Uterus (tissue), 4 donors: ENCODE measurements around the gene MAN2A2. TPM values are rescaled to one million over a fixed set of nuclear protein-coding genes. Genes with fewer than 3 reads are reported as not detected.

Experiments used
- DNase-seq, 2 donors: peaks; one replicate each; pipeline ENCODE4 v3.0.0-alpha.2; 2019 to 2020
- H3K27ac ChIP-seq, 2 donors: fragments of 200-600 bp; sonication (generic); 1 replicate in 1 of 2; 2 replicates in 1 of 2; pipeline ENCODE4 v1.5.1; 2016 to 2018
- H3K27me3 ChIP-seq, 2 donors: fragments of 200-600 bp; sonication (generic); one replicate each; pipeline ENCODE4 v1.5.1; 2018 to 2019; ENCODE audit warnings: control low read depth in 1 of 2
- H3K36me3 ChIP-seq, 2 donors: fragments of 200-600 bp; sonication (generic); one replicate each; pipeline ENCODE4 v1.5.1; 2019; ENCODE audit warnings: control low read depth in 1 of 2
- H3K4me1 ChIP-seq, 2 donors: fragments of 200-600 bp; sonication (generic); one replicate each; pipeline ENCODE4 v1.5.1; 2018 to 2019; ENCODE audit warnings: control low read depth in 1 of 2
- H3K4me3 ChIP-seq, 2 donors: fragments of 200-600 bp; sonication (generic); 1 replicate in 1 of 2; 2 replicates in 1 of 2; pipeline ENCODE4 v1.5.1; 2018 to 2019; ENCODE audit warnings: mild to moderate bottlenecking in 1 of 2
- H3K9me3 ChIP-seq, 2 donors: fragments of 200-600 bp; sonication (generic); one replicate each; pipeline ENCODE4 v1.5.1; 2019; ENCODE audit warnings: control low read depth in 1 of 2
- POLR2A ChIP-seq, 2 donors: fragments of 450-650 bp; IDR thresholded peaks; one replicate each; pipeline ENCODE4 v1.6.1; 2016; ENCODE audit warnings: antibody characterized with exemption in 2 of 2, mild to moderate bottlenecking in 1 of 2, moderate library complexity in 1 of 2
- intact Hi-C: fragments of 100-400 bp; cut with DNase I; formaldehyde crosslinking; loops from one replicate; pipeline ENCODE4 v1.15.1; 2023; ENCODE audit warnings: low total_unique reads
- total RNA-seq, 4 donors: library from RNA; depleted of rRNA in 3 of 4; stranded (reverse); fragments of >200 nt in 3 of 4; gene quantifications; one replicate each; pipeline versions ENCODE4 v1.1.0 to v1.2.4, GENCODE V29; 2014 to 2023
- TF ChIP-seq, protein P1 (sequence below), 4 experiments: fragments of 200-600 bp in 2 of 4; fragments of 450-650 bp in 2 of 4; sonication (generic) in 2 of 4; IDR thresholded peaks; one replicate each; pipeline ENCODE4 v1.5.1; 2016 to 2019; ENCODE audit warnings: antibody characterized with exemption in 4 of 4, mild to moderate bottlenecking in 2 of 4, moderate library complexity in 1 of 4
- donor health status: DM: yes; HTN: yes; CAD: no.

Gene MAN2A2
- total RNA-seq, 4 donors from 2014 or later, result 15.9 to 92.0 (median 19.8) TPM

DNA sequence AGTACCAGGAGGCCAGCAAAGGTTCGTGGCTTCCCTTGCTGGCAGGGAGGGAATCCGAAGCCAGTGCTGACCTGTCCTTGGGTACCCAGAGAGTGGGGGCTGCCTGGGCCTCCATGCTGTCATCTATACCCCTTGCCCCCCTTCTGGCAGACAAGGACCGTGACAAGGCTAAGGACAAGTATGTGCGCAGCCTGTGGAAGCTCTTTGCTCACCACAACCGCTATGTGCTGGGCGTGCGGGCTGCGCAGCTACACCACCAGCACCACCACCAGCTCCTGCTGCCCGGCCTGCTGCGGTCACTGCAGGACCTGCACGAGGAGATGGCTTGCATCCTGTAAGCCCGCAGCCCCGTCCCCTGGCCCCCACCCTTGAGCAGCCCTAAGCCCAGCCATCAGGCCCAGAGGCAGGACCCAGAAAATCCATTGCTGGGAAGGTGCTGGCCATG is 16.0 kb upstream of the MAN2A2 start:
- no peaks in the 10 kb centered on the region for H3K9me3 ChIP-seq
- intact Hi-C loops, result loop anchor here (5.0 to 10.0 kb wide), 2 partner anchors 172 to 240 kb away; partner anchors contain the start of gene BLM
- no peak for DNase-seq
- H3K4me1 ChIP-seq, result peaks cover 0 to 12% of the 10 kb centered on the region in 2 donors
- H3K36me3 ChIP-seq, result no peaks in the 10 kb centered on the region
- no peak overlapping the region for H3K4me3 ChIP-seq
- no peaks in the 10 kb centered on the region for H3K27me3 ChIP-seq
- no peak overlapping the region for H3K27ac ChIP-seq
- no peak for TF ChIP-seq POLR2A (IDR thresholded peaks at IDR 0.05)
- TF ChIP-seq, protein P1, sequence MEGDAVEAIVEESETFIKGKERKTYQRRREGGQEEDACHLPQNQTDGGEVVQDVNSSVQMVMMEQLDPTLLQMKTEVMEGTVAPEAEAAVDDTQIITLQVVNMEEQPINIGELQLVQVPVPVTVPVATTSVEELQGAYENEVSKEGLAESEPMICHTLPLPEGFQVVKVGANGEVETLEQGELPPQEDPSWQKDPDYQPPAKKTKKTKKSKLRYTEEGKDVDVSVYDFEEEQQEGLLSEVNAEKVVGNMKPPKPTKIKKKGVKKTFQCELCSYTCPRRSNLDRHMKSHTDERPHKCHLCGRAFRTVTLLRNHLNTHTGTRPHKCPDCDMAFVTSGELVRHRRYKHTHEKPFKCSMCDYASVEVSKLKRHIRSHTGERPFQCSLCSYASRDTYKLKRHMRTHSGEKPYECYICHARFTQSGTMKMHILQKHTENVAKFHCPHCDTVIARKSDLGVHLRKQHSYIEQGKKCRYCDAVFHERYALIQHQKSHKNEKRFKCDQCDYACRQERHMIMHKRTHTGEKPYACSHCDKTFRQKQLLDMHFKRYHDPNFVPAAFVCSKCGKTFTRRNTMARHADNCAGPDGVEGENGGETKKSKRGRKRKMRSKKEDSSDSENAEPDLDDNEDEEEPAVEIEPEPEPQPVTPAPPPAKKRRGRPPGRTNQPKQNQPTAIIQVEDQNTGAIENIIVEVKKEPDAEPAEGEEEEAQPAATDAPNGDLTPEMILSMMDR (IDR thresholded peaks at IDR 0.05), result no peak

DNA sequence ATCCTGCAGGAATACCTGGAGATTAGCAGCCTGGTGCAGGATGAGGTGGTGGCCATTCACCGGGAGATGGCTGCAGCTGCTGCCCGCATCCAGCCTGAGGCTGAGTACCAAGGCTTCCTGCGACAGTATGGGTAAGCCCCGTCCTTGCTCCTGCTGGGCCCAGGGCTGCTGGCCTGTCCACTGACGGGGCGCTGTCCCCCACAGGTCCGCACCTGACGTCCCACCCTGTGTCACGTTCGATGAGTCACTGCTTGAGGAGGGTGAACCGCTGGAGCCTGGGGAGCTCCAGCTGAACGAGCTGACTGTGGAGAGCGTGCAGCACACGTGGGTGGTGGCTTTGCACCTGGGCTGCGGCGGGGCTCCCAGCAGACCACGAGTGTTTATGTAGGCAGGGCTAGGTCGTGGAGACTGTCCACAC is 13.8 kb upstream of the MAN2A2 start:
- DNase-seq, result no peak
- Histone ChIP-seq H3K4me1 (peaks cover 0 to 7% of the 10 kb centered on the region in 2 donors), H3K36me3 (no peaks in the 10 kb centered on the region), H3K27me3 (no peaks in the 10 kb centered on the region), H3K27ac (no peak overlapping the region), H3K4me3 (no peak overlapping the region), H3K9me3 (no peaks in the 10 kb centered on the region)
- TF ChIP-seq, protein P1 (IDR thresholded peaks at IDR 0.05), result no peak
- no peak for TF ChIP-seq POLR2A (IDR thresholded peaks at IDR 0.05)
- intact Hi-C loops, result loop anchor here (5.0 to 10.0 kb wide), 2 partner anchors 175 to 242 kb away; partner anchors contain the start of gene BLM

DNA sequence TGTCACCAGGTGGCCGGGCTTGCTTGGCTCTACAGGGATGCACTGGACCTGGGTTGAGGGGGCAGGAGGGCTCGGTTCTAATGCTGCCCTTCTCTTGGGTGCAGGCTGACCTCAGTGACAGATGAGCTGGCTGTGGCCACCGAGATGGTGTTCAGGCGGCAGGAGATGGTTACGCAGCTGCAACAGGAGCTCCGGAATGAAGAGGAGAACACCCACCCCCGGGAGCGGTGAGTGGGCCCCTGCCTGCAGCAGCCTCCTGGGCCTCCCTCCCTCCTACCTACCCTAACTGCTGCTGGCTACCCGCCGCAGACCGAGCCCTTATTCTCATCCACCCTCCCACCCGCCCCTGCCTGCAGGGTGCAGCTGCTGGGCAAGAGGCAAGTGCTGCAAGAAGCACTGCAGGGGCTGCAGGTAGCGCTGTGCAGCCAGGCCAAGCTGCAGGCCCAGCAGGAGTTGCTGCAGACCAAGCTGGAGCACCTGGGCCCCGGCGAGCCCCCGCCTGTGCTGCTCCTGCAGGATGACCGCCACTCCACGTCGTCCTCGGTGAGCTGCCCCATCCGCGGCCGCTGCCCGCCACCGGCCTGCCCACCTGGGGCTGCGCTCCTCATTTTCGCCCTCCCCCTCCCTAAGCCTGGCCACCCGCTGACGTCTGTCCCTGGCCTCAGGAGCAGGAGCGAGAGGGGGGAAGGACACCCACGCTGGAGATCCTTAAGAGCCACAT is 13.2 kb upstream of the MAN2A2 start:
- Histone ChIP-seq H3K36me3 (no peaks in the 10 kb centered on the region), H3K4me3 (no peak overlapping the region), H3K9me3 (no peaks in the 10 kb centered on the region), H3K4me1 (peaks cover 0 to 7% of the 10 kb centered on the region in 2 donors), H3K27ac (no peak overlapping the region), H3K27me3 (no peaks in the 10 kb centered on the region)
- intact Hi-C loops, result loop anchor here (5.0 to 10.0 kb wide), 2 partner anchors 175 to 243 kb away; partner anchors contain the start of gene BLM
- DNase-seq, result no peak
- TF ChIP-seq, protein P1 (IDR thresholded peaks at IDR 0.05), result no peak
- TF ChIP-seq POLR2A (IDR thresholded peaks at IDR 0.05), result no peak

DNA sequence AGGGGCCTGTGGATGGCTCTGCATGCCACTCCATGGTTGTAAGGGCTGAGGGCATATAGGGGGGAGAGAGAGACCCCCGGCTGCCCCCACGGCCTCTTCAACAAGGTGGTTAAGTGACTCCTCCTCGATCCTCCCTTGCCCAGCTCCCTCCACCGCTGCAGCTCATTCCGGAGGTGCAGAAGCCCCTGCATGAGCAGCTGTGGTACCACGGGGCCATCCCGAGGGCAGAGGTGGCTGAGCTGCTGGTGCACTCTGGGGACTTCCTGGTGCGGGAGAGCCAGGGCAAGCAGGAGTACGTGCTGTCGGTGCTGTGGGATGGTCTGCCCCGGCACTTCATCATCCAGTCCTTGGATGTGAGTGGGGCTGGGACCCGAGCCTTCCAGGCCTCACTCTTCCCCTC is 12.3 kb upstream of the MAN2A2 start:
- TF ChIP-seq, protein P1 (IDR thresholded peaks at IDR 0.05), result no peak
- TF ChIP-seq POLR2A (IDR thresholded peaks at IDR 0.05), result no peak
- Histone ChIP-seq H3K36me3 (no peaks in the 10 kb centered on the region), H3K27me3 (no peaks in the 10 kb centered on the region), H3K4me3 (no peak overlapping the region), H3K4me1 (no peaks in the 10 kb centered on the region), H3K9me3 (no peaks in the 10 kb centered on the region), H3K27ac (no peak overlapping the region)
- intact Hi-C loops, result no loop called here
- no peak for DNase-seq

DNA sequence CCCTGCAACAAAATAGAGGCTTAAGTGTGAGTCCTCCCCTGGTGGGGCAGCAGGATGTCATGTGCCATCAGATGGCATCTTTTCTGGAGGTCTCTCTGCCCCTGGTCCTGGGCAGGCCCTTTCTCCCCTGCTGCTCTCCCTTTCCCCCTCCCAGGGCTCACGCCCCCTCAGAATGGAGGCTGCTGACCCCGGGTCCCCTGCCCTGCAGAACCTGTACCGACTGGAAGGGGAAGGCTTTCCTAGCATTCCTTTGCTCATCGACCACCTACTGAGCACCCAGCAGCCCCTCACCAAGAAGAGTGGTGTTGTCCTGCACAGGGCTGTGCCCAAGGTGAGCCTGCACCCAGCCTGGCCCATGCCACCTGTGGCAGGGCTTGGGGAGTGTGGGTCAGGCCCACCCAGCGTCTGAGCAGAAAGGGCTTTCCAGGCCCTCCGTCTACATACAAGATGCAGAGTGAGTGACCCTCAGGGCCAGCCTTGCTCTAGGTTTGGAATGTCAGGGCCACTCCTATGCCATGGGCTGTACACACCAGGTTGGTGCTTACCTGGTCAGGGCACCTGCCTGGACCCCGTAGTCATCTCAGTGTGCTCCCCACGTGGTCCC is 11.7 kb upstream of the MAN2A2 start:
- no peaks in the 10 kb centered on the region for H3K4me1 ChIP-seq
- H3K27ac ChIP-seq, result no peak overlapping the region
- no peaks in the 10 kb centered on the region for H3K9me3 ChIP-seq
- intact Hi-C loops, result no loop called here
- TF ChIP-seq, protein P1 (IDR thresholded peaks at IDR 0.05), result no peak
- no peak for TF ChIP-seq POLR2A (IDR thresholded peaks at IDR 0.05)
- H3K36me3 ChIP-seq, result no peaks in the 10 kb centered on the region
- no peak for DNase-seq
- H3K4me3 ChIP-seq, result no peak overlapping the region
- no peaks in the 10 kb centered on the region for H3K27me3 ChIP-seq
